PC-9 (cell line): ENCODE data around the gene VTN.

Source experiments
- EZH2 ChIP-seq: fragments of 200-600 bp; sonication (generic); IDR thresholded peaks from 2 replicates; pipeline ENCODE4 v1.8.0; 2017; ENCODE audit warnings: antibody characterized with exemption, low read depth
- TF ChIP-seq, protein P1 (sequence below): fragments of 200-600 bp; sonication (generic); conservative IDR thresholded peaks from 2 replicates; pipeline ENCODE4 v1.6.1; 2017; ENCODE audit warnings: mixed run types, antibody characterized with exemption, mild to moderate bottlenecking, moderate library complexity

DNA sequence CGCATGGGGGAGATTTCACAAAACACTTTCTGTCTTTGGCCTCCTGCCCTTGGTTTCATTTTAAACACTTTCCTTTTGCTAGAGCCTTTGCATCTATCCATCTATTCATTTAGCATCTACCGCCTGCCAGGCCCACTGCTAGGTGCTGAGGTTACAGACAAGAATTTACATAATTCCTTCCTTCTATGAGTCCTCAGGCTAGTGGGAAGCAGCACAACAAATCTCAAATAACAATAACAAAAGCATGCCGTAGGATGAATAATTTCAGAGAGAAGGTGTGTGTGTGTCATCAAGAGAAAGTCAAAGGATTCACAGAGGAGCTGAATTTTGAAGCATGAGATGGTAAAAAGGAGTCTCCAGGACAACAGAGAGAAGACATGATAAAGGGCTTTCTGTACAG, 42.0 kb upstream of the VTN start:
- TF ChIP-seq, protein P1, sequence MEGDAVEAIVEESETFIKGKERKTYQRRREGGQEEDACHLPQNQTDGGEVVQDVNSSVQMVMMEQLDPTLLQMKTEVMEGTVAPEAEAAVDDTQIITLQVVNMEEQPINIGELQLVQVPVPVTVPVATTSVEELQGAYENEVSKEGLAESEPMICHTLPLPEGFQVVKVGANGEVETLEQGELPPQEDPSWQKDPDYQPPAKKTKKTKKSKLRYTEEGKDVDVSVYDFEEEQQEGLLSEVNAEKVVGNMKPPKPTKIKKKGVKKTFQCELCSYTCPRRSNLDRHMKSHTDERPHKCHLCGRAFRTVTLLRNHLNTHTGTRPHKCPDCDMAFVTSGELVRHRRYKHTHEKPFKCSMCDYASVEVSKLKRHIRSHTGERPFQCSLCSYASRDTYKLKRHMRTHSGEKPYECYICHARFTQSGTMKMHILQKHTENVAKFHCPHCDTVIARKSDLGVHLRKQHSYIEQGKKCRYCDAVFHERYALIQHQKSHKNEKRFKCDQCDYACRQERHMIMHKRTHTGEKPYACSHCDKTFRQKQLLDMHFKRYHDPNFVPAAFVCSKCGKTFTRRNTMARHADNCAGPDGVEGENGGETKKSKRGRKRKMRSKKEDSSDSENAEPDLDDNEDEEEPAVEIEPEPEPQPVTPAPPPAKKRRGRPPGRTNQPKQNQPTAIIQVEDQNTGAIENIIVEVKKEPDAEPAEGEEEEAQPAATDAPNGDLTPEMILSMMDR: no peak
- no peak for TF ChIP-seq EZH2
